HCT116 (cell line): ENCODE measurements around the gene GPR107. TPM values are rescaled to one million over a fixed set of nuclear protein-coding genes. Genes with fewer than 3 reads are reported as not detected.
A peak's percentile ranks its signal among the peaks of the same experiment; 100 is the strongest.

Experiments used
- ATAC-seq: fragments of 200-7000 bp; cut with Tn5 transposase; 2 replicates; pipeline ENCODE4 v1.9.1; 2020; ENCODE audit warnings: mild to moderate bottlenecking, moderate library complexity
- BruUV-seq: library from RNA; stranded (reverse); fragments of 400-500 nt; replicated peaks from 2 replicates; lab custom pipeline; 2021; lab: Mats Ljungman, UMichigan
- CTCF ChIA-PET: fragments of 300-600 bp; sonication (Branson Sonifier 250); formaldehyde crosslinking; loops from one replicate; lab custom pipeline; 2021; ENCODE audit warnings: antibody characterized with exemption; lab: Charles Lee
- POLR2A ChIA-PET: fragments of 300-600, 350-600 bp; sonication (Branson Sonifier 250); formaldehyde crosslinking; loops from one replicate; lab custom pipeline; 2021; ENCODE audit warnings: antibody characterized with exemption; lab: Charles Lee
- RAD21 ChIA-PET, 2 experiments: fragments of 300-600 bp; sonication (Branson Sonifier 250); formaldehyde crosslinking; loops; one replicate each; lab custom pipeline; 2023; ENCODE audit warnings: low total read pairs in 2 of 2; ENCODE audit not compliant: uncharacterized antibody in 2 of 2, unreplicated experiment in 2 of 2, low non-redundant PET in 1 of 2; lab: Charles Lee
- DNase-seq: peaks from one replicate; pipeline ENCODE4 v3.0.0-alpha.2; 2010; ENCODE audit warnings: low read depth, low spot score
- H2AFZ ChIP-seq: fragments of 200-600 bp; shearing (Covaris generic), sonication (generic); 2 replicates; pipeline ENCODE4 v1.6.1; 2017; ENCODE audit warnings: low read depth, mixed run types, mixed read lengths, antibody characterized with exemption, low read length; ENCODE audit not compliant: poor library complexity, severe bottlenecking
- H3K27ac ChIP-seq: 2 replicates; pipeline ENCODE4 v1.5.1; 2012; ENCODE audit warnings: low read depth, low read length
- H3K27me3 ChIP-seq: fragments of 200-600 bp; sonication (generic); 2 replicates; pipeline ENCODE4 v1.6.1; 2016; ENCODE audit warnings: mixed run types, low read length, mixed read lengths; ENCODE audit not compliant: insufficient read depth
- H3K36me3 ChIP-seq, 2 experiments: fragments of 200-500 bp in 1 of 2; fragments of 200-600 bp in 1 of 2; sonication (Bioruptor generic) in 1 of 2; sonication (generic) in 1 of 2; 2 replicates each; pipeline versions ENCODE4 v1.5.1 to v1.6.1; 2014 to 2016; ENCODE audit warnings: low read length in 2 of 2, inconsistent platforms in 1 of 2, mixed read lengths in 1 of 2, mixed run types in 1 of 2; ENCODE audit not compliant: insufficient read depth in 2 of 2, control insufficient read depth in 1 of 2
- H3K4me1 ChIP-seq, 2 experiments: fragments of 200-600 bp in 1 of 2; sonication (generic) in 1 of 2; 2 replicates each; pipeline versions ENCODE4 v1.5.1 to v1.6.1; 2012 to 2017; ENCODE audit warnings: low read length in 2 of 2, inconsistent platforms in 1 of 2, mild to moderate bottlenecking in 1 of 2, mixed read lengths in 1 of 2, mixed run types in 1 of 2, moderate library complexity in 1 of 2; ENCODE audit not compliant: insufficient read depth in 2 of 2, control insufficient read depth in 1 of 2
- H3K4me2 ChIP-seq: fragments of 200-600 bp; sonication (generic); 2 replicates; pipeline ENCODE4 v1.6.1; 2017; ENCODE audit warnings: mixed run types, low read length, mixed read lengths
- H3K4me3 ChIP-seq, 2 experiments: fragments of 200-600 bp in 1 of 2; sonication (generic) in 1 of 2; replicated peaks in 1 of 2; 2 replicates each; pipeline ENCODE4 v1.5.1; 2011 to 2016; ENCODE audit warnings: low read length in 2 of 2, control low read depth in 1 of 2, low read depth in 1 of 2, mild to moderate bottlenecking in 1 of 2, mixed read lengths in 1 of 2, mixed run types in 1 of 2
- H3K79me2 ChIP-seq: fragments of 200-600 bp; sonication (generic); 2 replicates; pipeline ENCODE4 v1.6.1; 2017; ENCODE audit warnings: mild to moderate bottlenecking, mixed run types, low read length, moderate library complexity, mixed read lengths; ENCODE audit not compliant: insufficient read depth
- H3K9ac ChIP-seq: fragments of 200-600 bp; sonication (generic); 2 replicates; pipeline ENCODE4 v1.6.1; 2016; ENCODE audit warnings: low read length, mixed read lengths
- H3K9me2 ChIP-seq: fragments of 200-600 bp; sonication (generic), shearing (Covaris generic); 2 replicates; pipeline ENCODE4 v1.6.1; 2017; ENCODE audit warnings: mixed run types, mild to moderate bottlenecking, moderate library complexity; ENCODE audit not compliant: insufficient read depth
- H3K9me3 ChIP-seq, 2 experiments: fragments of 200-500 bp in 1 of 2; fragments of 200-600 bp in 1 of 2; sonication (Bioruptor generic) in 1 of 2; sonication (generic) in 1 of 2; 2 replicates each; pipeline ENCODE4 v1.6.1; 2014 to 2017; ENCODE audit warnings: low read length in 2 of 2, mixed read lengths in 2 of 2, inconsistent platforms in 1 of 2, low read depth in 1 of 2, mild to moderate bottlenecking in 1 of 2, mixed run types in 1 of 2, moderate library complexity in 1 of 2; ENCODE audit not compliant: control insufficient read depth in 1 of 2, insufficient read depth in 1 of 2
- H4K20me1 ChIP-seq: fragments of 200-600 bp; sonication (generic), shearing (Covaris generic); 2 replicates; pipeline ENCODE4 v1.6.1; 2017; ENCODE audit warnings: mixed run types, mild to moderate bottlenecking, moderate library complexity; ENCODE audit not compliant: insufficient read depth
- CBX3 ChIP-seq: IDR thresholded peaks from 2 replicates; pipeline ENCODE4 v1.6.1; 2012; ENCODE audit warnings: low read depth
- CTCF ChIP-seq, 3 experiments: fragments of 200-600 bp in 1 of 3; sonication (generic) in 1 of 3; IDR thresholded peaks in 2 of 3; conservative IDR thresholded peaks in 1 of 3; 2 replicates each; pipeline ENCODE4 v1.5.1; 2012 to 2017; ENCODE audit warnings: low read depth in 2 of 3, low read length in 2 of 3, antibody characterized with exemption in 1 of 3, borderline replicate concordance in 1 of 3, control low read depth in 1 of 3, mild to moderate bottlenecking in 1 of 3, mixed read lengths in 1 of 3, mixed run types in 1 of 3, moderate library complexity in 1 of 3; ENCODE audit not compliant: insufficient read depth in 1 of 3
- EGR1 ChIP-seq: IDR thresholded peaks from 2 replicates; pipeline ENCODE4 v1.6.1; 2012; ENCODE audit warnings: low read depth
- ELF1 ChIP-seq: IDR thresholded peaks from 2 replicates; pipeline ENCODE4 v1.6.1; 2012; ENCODE audit warnings: low read depth, borderline replicate concordance
- EZH2 ChIP-seq: fragments of 200-600 bp; sonication (generic); IDR thresholded peaks from 2 replicates; pipeline ENCODE4 v1.6.1; 2017; ENCODE audit warnings: antibody characterized with exemption, mixed run types
- FOSL1 ChIP-seq: IDR thresholded peaks from 2 replicates; pipeline ENCODE4 v1.6.1; 2012; ENCODE audit warnings: low read depth
- POLR2A ChIP-seq: IDR thresholded peaks from 2 replicates; pipeline ENCODE4 v1.7.0; 2011; ENCODE audit warnings: borderline replicate concordance; ENCODE audit not compliant: insufficient read depth, insufficient read length; ENCODE audit errors: extremely low read depth
- POLR2AphosphoS5 ChIP-seq: IDR thresholded peaks from 2 replicates; pipeline ENCODE4 v1.6.1; 2011; ENCODE audit warnings: mild to moderate bottlenecking, low read depth, low read length, moderate library complexity
- RAD21 ChIP-seq: IDR thresholded peaks from 2 replicates; pipeline ENCODE4 v1.6.1; 2012; ENCODE audit warnings: low read depth, mild to moderate bottlenecking
- REST ChIP-seq: IDR thresholded peaks from 2 replicates; pipeline ENCODE4 v1.6.1; 2012; ENCODE audit warnings: low read depth
- SIN3A ChIP-seq: IDR thresholded peaks from 2 replicates; pipeline ENCODE4 v1.6.1; 2012; ENCODE audit warnings: low read depth
- SRF ChIP-seq: IDR thresholded peaks from 2 replicates; pipeline ENCODE4 v1.6.1; 2012; ENCODE audit warnings: low read depth
- TCF7L2 ChIP-seq: IDR thresholded peaks from 2 replicates; pipeline ENCODE4 v1.7.0; 2011; ENCODE audit warnings: borderline replicate concordance, inconsistent platforms; ENCODE audit not compliant: insufficient read depth, insufficient read length; ENCODE audit errors: extremely low read depth
- ZBTB33 ChIP-seq: IDR thresholded peaks from 2 replicates; pipeline ENCODE4 v1.6.1; 2011; ENCODE audit warnings: mild to moderate bottlenecking, low read length, moderate library complexity; ENCODE audit not compliant: insufficient replicate concordance; ENCODE audit errors: extremely low read depth
- intact Hi-C: fragments of 100-400 bp; cut with micrococcal nuclease; formaldehyde crosslinking; loops from 2 replicates; pipeline ENCODE4 v1.10.0; 2022
- total RNA-seq: library from RNA; stranded (reverse); gene quantifications from one replicate; pipeline ENCODE4 v1.2.1, GENCODE V29; 2021; ENCODE audit not compliant: unreplicated experiment

Gene GPR107
- total RNA-seq, 1 experiment from 2014 or later, result 32.5 TPM

GRCh38 chr9:130107234-130107861, 53.6 kb downstream of the GPR107 start:
- no peak for TF ChIP-seq FOSL1
- no peak for TF ChIP-seq EGR1
- TF ChIP-seq SRF, result no peak
- TF ChIP-seq ZBTB33, result no peak
- peak; percentile 92 for TF ChIP-seq RAD21
- TF ChIP-seq EZH2, result no peak
- TF ChIP-seq CBX3, result no peak
- TF ChIP-seq POLR2A, result no peak
- TF ChIP-seq ELF1, result no peak
- TF ChIP-seq SIN3A, result no peak
- TF ChIP-seq POLR2AphosphoS5, result no peak
- TF ChIP-seq TCF7L2, result no peak
- TF ChIP-seq CTCF (IDR thresholded peaks at IDR 0.05 in 2 of 3, conservative IDR thresholded peaks at IDR 0.05 in 1 of 3; ENCODE audit: borderline replicate concordance in 1 of 3, insufficient read depth in 1 of 3, low read depth in 2 of 3, low read length in 2 of 3), result peak; percentile 69 to 92 (median 82)
- TF ChIP-seq REST, result no peak
- no peak overlapping the region for H2AFZ ChIP-seq
- no peaks in the 10 kb centered on the region for H3K79me2 ChIP-seq
- H3K27me3 ChIP-seq, result no peaks in the 10 kb centered on the region
- CTCF ChIA-PET, result interaction anchor here (1.1 to 1.8 kb wide), 6 partner anchors 129 to 575 kb away, joined by 3 to 7 read pairs (median 4); no protein-coding TSS in a partner anchor
- BruUV-seq, result no TSS peak
- H3K4me1 ChIP-seq, result no peaks in the 10 kb centered on the region
- H3K4me3 ChIP-seq, result no peak overlapping the region
- peaks cover 0 to 12% of the 10 kb centered on the region in 2 experiments; a peak in 2 of 4 replicates for H3K36me3 ChIP-seq
- no peaks in the 10 kb centered on the region for H4K20me1 ChIP-seq
- no peak overlapping the region for H3K9ac ChIP-seq
- peak; percentile 92 for ATAC-seq
- H3K4me2 ChIP-seq, result no peak overlapping the region
- H3K9me3 ChIP-seq, result no peaks in the 10 kb centered on the region
- peak; percentile 45 for DNase-seq
- intact Hi-C loops, result loop anchor here (1.0 kb wide), 2 partner anchors 129 to 236 kb away; no protein-coding TSS in a partner anchor
- POLR2A ChIA-PET, result no interaction called here
- RAD21 ChIA-PET, result interaction anchor here in 1 of 2 experiments (1.6 kb wide), 1 partner anchor 129 kb away, joined by 5 read pairs; no protein-coding TSS in a partner anchor
- H3K27ac ChIP-seq, result no peak overlapping the region
- H3K9me2 ChIP-seq, result no peaks in the 10 kb centered on the region
